HL-60 (cell line): ENCODE results near the gene CNIH3.

ENCODE experiments used
- DNase-seq, 2 experiments: peaks; one replicate each; pipeline ENCODE4 v3.0.0-alpha.2; 2010 to 2020; ENCODE audit warnings: low read depth in 1 of 2, low spot score in 1 of 2
- H3K27ac ChIP-seq: fragments of 250-450 bp; sonication (Bioruptor Pico); replicated peaks from 2 replicates; pipeline ENCODE4 v1.5.1; 2020; ENCODE audit warnings: mild to moderate bottlenecking, moderate library complexity
- H3K27me3 ChIP-seq: fragments of 250-450 bp; sonication (Bioruptor Pico); 2 replicates; pipeline ENCODE4 v1.5.1; 2021; ENCODE audit warnings: mild to moderate bottlenecking, moderate library complexity; ENCODE audit not compliant: insufficient read depth, poor library complexity, severe bottlenecking
- H3K4me3 ChIP-seq: replicated peaks from 2 replicates; pipeline ENCODE4 v1.5.1; 2011; ENCODE audit warnings: mild to moderate bottlenecking, control low read depth, low read length; ENCODE audit not compliant: insufficient read depth
- GABPA ChIP-seq: IDR thresholded peaks from 2 replicates; pipeline ENCODE4 v1.6.1; 2012; ENCODE audit warnings: low read depth
- POLR2AphosphoS5 ChIP-seq: IDR thresholded peaks from 2 replicates; pipeline ENCODE4 v1.6.1; 2012; ENCODE audit warnings: low read depth
- SPI1 ChIP-seq: IDR thresholded peaks from 2 replicates; pipeline ENCODE4 v1.6.1; 2012; ENCODE audit warnings: low read depth, mild to moderate bottlenecking, borderline replicate concordance
- TF ChIP-seq, protein P1 (sequence below): IDR thresholded peaks from 2 replicates; pipeline ENCODE4 v1.6.1; 2012; ENCODE audit warnings: low read depth; ENCODE audit not compliant: insufficient replicate concordance
- TF ChIP-seq, protein P2 (sequence below): IDR thresholded peaks from one replicate; pipeline ENCODE4 v1.5.1; 2011; ENCODE audit warnings: low read length, control low read depth, inconsistent platforms; ENCODE audit not compliant: insufficient read depth

CNIH3 gene

DNA sequence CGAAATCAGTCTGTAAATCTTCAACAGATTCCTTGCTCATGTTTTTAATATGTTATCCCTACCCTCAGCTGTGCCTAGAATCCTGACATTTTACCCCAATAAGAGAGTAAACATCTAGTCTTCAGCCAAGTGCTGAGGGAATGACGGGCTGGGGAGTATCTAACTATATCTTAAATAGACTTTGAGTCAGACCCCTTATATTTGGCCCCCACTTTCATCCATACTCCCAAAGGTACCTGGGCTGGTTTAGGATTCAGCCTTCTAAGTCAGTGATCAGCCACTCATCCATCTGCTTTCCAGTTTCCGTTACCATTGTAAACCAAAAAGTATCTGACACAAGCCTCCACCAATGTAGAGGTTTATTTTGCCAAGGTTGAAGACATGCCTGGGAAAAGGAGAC lies 36.1 kb upstream of the CNIH3 start:
- no peak for DNase-seq
- H3K27ac ChIP-seq = no peak overlapping the region
- H3K4me3 ChIP-seq = no peak overlapping the region
- TF ChIP-seq POLR2AphosphoS5 (no peak), GABPA (no peak), SPI1 (no peak)
- TF ChIP-seq, protein P1, sequence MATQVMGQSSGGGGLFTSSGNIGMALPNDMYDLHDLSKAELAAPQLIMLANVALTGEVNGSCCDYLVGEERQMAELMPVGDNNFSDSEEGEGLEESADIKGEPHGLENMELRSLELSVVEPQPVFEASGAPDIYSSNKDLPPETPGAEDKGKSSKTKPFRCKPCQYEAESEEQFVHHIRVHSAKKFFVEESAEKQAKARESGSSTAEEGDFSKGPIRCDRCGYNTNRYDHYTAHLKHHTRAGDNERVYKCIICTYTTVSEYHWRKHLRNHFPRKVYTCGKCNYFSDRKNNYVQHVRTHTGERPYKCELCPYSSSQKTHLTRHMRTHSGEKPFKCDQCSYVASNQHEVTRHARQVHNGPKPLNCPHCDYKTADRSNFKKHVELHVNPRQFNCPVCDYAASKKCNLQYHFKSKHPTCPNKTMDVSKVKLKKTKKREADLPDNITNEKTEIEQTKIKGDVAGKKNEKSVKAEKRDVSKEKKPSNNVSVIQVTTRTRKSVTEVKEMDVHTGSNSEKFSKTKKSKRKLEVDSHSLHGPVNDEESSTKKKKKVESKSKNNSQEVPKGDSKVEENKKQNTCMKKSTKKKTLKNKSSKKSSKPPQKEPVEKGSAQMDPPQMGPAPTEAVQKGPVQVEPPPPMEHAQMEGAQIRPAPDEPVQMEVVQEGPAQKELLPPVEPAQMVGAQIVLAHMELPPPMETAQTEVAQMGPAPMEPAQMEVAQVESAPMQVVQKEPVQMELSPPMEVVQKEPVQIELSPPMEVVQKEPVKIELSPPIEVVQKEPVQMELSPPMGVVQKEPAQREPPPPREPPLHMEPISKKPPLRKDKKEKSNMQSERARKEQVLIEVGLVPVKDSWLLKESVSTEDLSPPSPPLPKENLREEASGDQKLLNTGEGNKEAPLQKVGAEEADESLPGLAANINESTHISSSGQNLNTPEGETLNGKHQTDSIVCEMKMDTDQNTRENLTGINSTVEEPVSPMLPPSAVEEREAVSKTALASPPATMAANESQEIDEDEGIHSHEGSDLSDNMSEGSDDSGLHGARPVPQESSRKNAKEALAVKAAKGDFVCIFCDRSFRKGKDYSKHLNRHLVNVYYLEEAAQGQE = no peak
- TF ChIP-seq, protein P2, sequence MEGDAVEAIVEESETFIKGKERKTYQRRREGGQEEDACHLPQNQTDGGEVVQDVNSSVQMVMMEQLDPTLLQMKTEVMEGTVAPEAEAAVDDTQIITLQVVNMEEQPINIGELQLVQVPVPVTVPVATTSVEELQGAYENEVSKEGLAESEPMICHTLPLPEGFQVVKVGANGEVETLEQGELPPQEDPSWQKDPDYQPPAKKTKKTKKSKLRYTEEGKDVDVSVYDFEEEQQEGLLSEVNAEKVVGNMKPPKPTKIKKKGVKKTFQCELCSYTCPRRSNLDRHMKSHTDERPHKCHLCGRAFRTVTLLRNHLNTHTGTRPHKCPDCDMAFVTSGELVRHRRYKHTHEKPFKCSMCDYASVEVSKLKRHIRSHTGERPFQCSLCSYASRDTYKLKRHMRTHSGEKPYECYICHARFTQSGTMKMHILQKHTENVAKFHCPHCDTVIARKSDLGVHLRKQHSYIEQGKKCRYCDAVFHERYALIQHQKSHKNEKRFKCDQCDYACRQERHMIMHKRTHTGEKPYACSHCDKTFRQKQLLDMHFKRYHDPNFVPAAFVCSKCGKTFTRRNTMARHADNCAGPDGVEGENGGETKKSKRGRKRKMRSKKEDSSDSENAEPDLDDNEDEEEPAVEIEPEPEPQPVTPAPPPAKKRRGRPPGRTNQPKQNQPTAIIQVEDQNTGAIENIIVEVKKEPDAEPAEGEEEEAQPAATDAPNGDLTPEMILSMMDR = no peak
- no peaks in the 10 kb centered on the region for H3K27me3 ChIP-seq

DNA sequence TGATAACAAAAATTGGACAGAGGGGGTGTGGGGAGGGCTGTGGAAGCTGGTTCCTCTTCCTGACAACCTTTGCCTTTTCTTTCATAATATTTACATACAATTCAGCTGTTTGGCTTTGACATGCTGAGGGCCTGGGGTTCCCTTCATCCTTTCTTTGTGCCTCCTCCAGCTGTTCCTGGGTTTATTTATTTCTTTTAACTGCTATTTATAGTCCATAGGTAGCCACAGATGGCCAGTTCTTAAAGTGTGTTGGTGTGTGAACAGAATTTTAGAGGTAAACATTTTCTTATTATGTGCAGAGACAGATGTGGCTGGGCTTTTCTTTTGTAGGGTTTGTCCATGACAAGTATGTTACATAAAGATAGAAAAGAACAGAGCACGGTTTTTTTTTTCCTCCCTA lies 34.1 kb upstream of the CNIH3 start:
- DNase-seq = no peak
- no peaks in the 10 kb centered on the region for H3K27me3 ChIP-seq
- TF ChIP-seq SPI1 = no peak
- TF ChIP-seq GABPA = no peak
- no peak for TF ChIP-seq POLR2AphosphoS5
- TF ChIP-seq, protein P1 = no peak
- TF ChIP-seq, protein P2 = no peak
- H3K27ac ChIP-seq = no peak overlapping the region
- H3K4me3 ChIP-seq = no peak overlapping the region

DNA sequence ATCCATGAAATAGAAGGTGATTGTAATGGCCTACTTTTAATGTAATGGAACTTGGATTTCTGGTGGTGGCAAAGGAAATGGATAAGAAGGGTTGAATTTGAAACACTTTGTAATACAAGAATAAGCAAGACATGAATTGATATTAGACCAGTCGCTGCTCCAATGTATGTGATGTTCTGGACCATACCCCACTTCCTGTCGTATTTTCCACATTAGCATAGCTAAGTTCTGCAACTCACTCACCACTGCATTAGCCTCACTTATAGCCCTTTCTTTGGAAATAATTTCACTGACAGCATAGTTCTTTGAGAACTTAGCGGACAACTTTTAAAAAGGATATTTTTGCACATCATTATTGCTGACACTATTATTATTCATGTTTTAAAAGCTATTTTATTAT lies 32.3 kb upstream of the CNIH3 start:
- TF ChIP-seq, protein P1 = no peak
- no peak for TF ChIP-seq SPI1
- TF ChIP-seq POLR2AphosphoS5 = no peak
- TF ChIP-seq GABPA = no peak
- TF ChIP-seq, protein P2 = no peak
- DNase-seq = no peak
- no peak overlapping the region for H3K27ac ChIP-seq

More for the DNA sequence above, 32.3 kb upstream of the CNIH3 start:
- H3K27me3 ChIP-seq = no peaks in the 10 kb centered on the region
- H3K4me3 ChIP-seq = no peak overlapping the region
